ENCODE data around the gene PRDM16. TPM values are rescaled to one million over a fixed set of nuclear protein-coding genes. Genes with fewer than 3 reads are reported as not detected.

The PRDM16 gene
- total and polyA plus RNA-seq, 2 of the 13 experiments (the other 11 are each of a cell fraction or from before 2014, with no cell fraction given), result 0.15 to 0.81 TPM

DNA sequence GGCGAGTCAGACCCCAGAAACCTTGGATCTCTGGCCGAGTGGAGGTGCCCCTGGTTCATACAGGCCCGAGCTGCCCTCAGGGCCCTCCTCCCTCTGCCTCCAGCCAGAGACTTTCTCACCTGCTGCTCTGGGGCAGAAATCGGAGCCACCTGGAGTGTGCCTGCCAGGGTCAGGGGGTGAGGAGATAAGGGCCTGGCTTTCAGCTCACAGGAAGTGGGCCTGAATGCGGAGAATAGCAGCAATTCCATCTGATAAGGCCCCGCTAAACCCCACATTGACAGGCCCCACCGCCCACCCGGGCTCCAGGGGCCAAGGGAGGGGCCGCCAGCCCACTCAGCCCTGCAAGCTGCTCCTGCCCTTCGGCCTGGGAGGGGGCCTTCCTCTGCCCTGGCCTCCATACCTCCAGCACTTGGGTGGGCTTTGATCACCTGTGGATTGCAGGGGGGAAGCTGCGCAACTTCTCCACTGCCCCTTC is 261.8 kb downstream of the PRDM16 start (continued):
- TF ChIP-seq, protein P1, sequence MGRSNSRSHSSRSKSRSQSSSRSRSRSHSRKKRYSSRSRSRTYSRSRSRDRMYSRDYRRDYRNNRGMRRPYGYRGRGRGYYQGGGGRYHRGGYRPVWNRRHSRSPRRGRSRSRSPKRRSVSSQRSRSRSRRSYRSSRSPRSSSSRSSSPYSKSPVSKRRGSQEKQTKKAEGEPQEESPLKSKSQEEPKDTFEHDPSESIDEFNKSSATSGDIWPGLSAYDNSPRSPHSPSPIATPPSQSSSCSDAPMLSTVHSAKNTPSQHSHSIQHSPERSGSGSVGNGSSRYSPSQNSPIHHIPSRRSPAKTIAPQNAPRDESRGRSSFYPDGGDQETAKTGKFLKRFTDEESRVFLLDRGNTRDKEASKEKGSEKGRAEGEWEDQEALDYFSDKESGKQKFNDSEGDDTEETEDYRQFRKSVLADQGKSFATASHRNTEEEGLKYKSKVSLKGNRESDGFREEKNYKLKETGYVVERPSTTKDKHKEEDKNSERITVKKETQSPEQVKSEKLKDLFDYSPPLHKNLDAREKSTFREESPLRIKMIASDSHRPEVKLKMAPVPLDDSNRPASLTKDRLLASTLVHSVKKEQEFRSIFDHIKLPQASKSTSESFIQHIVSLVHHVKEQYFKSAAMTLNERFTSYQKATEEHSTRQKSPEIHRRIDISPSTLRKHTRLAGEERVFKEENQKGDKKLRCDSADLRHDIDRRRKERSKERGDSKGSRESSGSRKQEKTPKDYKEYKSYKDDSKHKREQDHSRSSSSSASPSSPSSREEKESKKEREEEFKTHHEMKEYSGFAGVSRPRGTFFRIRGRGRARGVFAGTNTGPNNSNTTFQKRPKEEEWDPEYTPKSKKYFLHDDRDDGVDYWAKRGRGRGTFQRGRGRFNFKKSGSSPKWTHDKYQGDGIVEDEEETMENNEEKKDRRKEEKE (IDR thresholded peaks at IDR 0.05), result no peak
- TF ChIP-seq ZNF639 (CRISPR knock-in tag; conservative IDR thresholded peaks at IDR 0.05) (no peak), SRSF9 (IDR thresholded peaks at IDR 0.05; ENCODE audit: borderline replicate concordance, insufficient read depth, low read depth, low read length, poor library complexity, severe bottlenecking) (no peak), E2F5 (CRISPR knock-in tag; conservative IDR thresholded peaks at IDR 0.05) (no peak), TAF15 (IDR thresholded peaks at IDR 0.05; ENCODE audit: low read depth, low read length, poor library complexity, severe bottlenecking) (no peak), ZC3H13 (CRISPR knock-in tag; IDR thresholded peaks at IDR 0.05) (no peak), ZNF605 (CRISPR knock-in tag; IDR thresholded peaks at IDR 0.05) (0 out of 2 replicates have a peak, but pooled peaks have one; percentile 52), DMAP1 (CRISPR knock-in tag; IDR thresholded peaks at IDR 0.05) (no peak), IKZF4 (CRISPR knock-in tag; IDR thresholded peaks at IDR 0.05; ENCODE audit: borderline replicate concordance, low read depth, not compliant biosample characterization) (no peak), PLRG1 (conservative IDR thresholded peaks at IDR 0.05) (no peak), IRF2 (CRISPR knock-in tag; IDR thresholded peaks at IDR 0.05) (0 out of 2 replicates have a peak, but pooled peaks have one; percentile 15), PBX3 (CRISPR knock-in tag; IDR thresholded peaks at IDR 0.05; ENCODE audit: borderline replicate concordance) (no peak), NCOR1 (IDR thresholded peaks at IDR 0.05; ENCODE audit: borderline replicate concordance, low read length) (no peak), HOXA9 (CRISPR knock-in tag; IDR thresholded peaks at IDR 0.05; ENCODE audit: borderline replicate concordance) (no peak), RFX5 (IDR thresholded peaks at IDR 0.05; ENCODE audit: low read depth, low read length) (no peak), ZBTB7B (CRISPR knock-in tag; IDR thresholded peaks at IDR 0.05) (peak; percentile 91), KLF11 (CRISPR knock-in tag; IDR thresholded peaks at IDR 0.05) (no peak), HNRNPLL (IDR thresholded peaks at IDR 0.05; ENCODE audit: low read depth, low read length, poor library complexity, severe bottlenecking) (no peak), ZNF3 (CRISPR knock-in tag; IDR thresholded peaks at IDR 0.05) (no peak), HDAC2 (CRISPR knock-in tag; IDR thresholded peaks at IDR 0.05) (peak; percentile 71; the same call in 1 of the 2 replicates), RNF219 (CRISPR knock-in tag; IDR thresholded peaks at IDR 0.05) (no peak)
